ENCODE data around the gene DTX1. TPM values are rescaled to one million over a fixed set of nuclear protein-coding genes. Genes with fewer than 3 reads are reported as not detected.

The DTX1 gene
- total RNA-seq, 1 donor from 2014 or later, result 4.6 TPM

DNA sequence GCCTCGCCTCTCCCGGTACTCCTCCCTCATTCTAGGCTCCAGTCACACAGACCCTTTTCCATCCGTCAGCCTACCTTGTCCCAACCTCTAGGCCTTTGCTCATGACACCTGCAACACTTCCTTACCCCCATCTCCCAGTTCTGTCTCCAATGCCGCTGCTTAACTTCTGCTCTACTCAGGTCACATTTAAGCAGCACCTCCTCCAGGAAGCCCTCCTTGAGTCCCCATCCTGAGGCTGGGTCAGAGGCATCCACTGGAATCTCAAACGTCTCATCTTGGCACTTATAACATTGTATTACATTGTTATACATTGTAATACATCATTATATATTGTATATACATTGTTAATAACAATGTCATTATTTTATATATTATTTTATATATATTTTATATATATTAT is 46.3 kb downstream of the DTX1 start:
- H3K27ac Mint-ChIP-seq (ENCODE audit: unreplicated experiment), result no peak overlapping the region
- H3K9me3 ChIP-seq (ENCODE audit: insufficient read depth, low read depth, low read length), result no peaks in the 10 kb centered on the region
- peaks cover 58% of the 10 kb centered on the region for H3K27me3 Mint-ChIP-seq (ENCODE audit: low read depth, unreplicated experiment)
- H3K27me3 ChIP-seq (ENCODE audit: insufficient read depth, low read length), result peaks cover 3% of the 10 kb centered on the region
- H3K36me3 Mint-ChIP-seq (ENCODE audit: low read depth, unreplicated experiment), result peaks cover 1% of the 10 kb centered on the region
- no peak overlapping the region for H3K4me3 ChIP-seq (ENCODE audit: insufficient read depth, low read depth, low read length)
- no peak for TF ChIP-seq EZH2 (IDR thresholded peaks at IDR 0.05; ENCODE audit: insufficient read depth, low read length)
- TF ChIP-seq, protein P1, sequence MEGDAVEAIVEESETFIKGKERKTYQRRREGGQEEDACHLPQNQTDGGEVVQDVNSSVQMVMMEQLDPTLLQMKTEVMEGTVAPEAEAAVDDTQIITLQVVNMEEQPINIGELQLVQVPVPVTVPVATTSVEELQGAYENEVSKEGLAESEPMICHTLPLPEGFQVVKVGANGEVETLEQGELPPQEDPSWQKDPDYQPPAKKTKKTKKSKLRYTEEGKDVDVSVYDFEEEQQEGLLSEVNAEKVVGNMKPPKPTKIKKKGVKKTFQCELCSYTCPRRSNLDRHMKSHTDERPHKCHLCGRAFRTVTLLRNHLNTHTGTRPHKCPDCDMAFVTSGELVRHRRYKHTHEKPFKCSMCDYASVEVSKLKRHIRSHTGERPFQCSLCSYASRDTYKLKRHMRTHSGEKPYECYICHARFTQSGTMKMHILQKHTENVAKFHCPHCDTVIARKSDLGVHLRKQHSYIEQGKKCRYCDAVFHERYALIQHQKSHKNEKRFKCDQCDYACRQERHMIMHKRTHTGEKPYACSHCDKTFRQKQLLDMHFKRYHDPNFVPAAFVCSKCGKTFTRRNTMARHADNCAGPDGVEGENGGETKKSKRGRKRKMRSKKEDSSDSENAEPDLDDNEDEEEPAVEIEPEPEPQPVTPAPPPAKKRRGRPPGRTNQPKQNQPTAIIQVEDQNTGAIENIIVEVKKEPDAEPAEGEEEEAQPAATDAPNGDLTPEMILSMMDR (IDR thresholded peaks at IDR 0.05; ENCODE audit: insufficient read depth, low read depth, low read length), result no peak
- no peaks in the 10 kb centered on the region for H3K36me3 ChIP-seq (ENCODE audit: insufficient read depth, low read length)
- H3K4me3 Mint-ChIP-seq (ENCODE audit: unreplicated experiment), result no peak overlapping the region
- peaks cover 4% of the 10 kb centered on the region for H3K4me1 ChIP-seq (ENCODE audit: insufficient read depth, low read length)
- H3K27ac ChIP-seq (ENCODE audit: low read depth, low read length), result no peak overlapping the region
- peaks cover 2% of the 10 kb centered on the region for H3K4me1 Mint-ChIP-seq (ENCODE audit: low read depth, unreplicated experiment)
- H2AFZ ChIP-seq (ENCODE audit: low read depth, low read length), result no peak overlapping the region
- FAIRE-seq, result no peak
- no peak overlapping the region for H3K9ac ChIP-seq (ENCODE audit: low read length)
- no peak for DNase-seq (ENCODE audit: low read depth)
- H3K4me2 ChIP-seq (ENCODE audit: low read length), result no peak overlapping the region
- H4K20me1 ChIP-seq (ENCODE audit: insufficient read depth, low read length), result no peaks in the 10 kb centered on the region
- no peaks in the 10 kb centered on the region for H3K9me3 Mint-ChIP-seq (ENCODE audit: unreplicated experiment)
- no peaks in the 10 kb centered on the region for H3K79me2 ChIP-seq (ENCODE audit: insufficient read depth, low read length)

DNA sequence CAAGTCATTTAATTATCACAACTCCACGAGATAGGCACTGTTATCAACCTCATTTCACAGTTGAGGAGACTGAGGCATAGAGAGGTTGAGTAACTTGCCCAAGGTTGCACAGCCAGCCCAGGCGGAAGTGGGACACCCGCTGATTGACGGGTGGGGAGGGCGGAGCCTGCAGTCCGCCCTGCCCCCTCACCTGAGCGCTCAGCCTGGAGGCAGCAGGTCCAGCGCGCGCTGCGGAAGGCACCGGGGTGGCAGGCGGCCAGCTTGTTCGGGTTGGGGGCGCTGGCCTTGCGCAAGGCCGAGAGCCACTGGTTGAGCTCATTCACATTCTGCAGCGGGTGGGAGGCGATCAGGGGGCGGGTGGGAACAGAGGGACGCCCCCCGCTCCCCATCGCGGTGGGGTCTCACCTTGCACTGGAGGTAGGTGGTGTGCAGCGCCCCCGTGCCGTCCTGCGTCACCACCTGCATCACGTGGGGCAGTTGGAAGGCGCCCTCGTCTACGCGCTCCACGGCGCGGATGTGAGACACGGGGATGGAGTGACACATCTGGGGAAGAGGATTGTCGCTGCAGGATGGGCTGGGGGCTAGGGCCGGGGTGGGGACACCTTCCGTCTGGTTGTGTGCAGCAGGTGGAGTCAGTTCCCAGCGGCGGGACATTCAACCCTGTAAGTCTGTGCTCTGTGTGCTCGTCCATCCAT is 47.4 kb downstream of the DTX1 start:
- H3K27ac ChIP-seq (ENCODE audit: low read depth, low read length), result no peak overlapping the region
- H2AFZ ChIP-seq (ENCODE audit: low read depth, low read length), result peak overlapping the region; percentile 10
- H3K4me2 ChIP-seq (ENCODE audit: low read length), result no peak overlapping the region
- Mint-ChIP-seq H3K4me3 (ENCODE audit: unreplicated experiment) (no peak overlapping the region), H3K36me3 (ENCODE audit: low read depth, unreplicated experiment) (peaks cover 1% of the 10 kb centered on the region), H3K27me3 (ENCODE audit: low read depth, unreplicated experiment) (peaks cover 59% of the 10 kb centered on the region), H3K9me3 (ENCODE audit: unreplicated experiment) (no peaks in the 10 kb centered on the region), H3K27ac (ENCODE audit: unreplicated experiment) (no peak overlapping the region), H3K4me1 (ENCODE audit: low read depth, unreplicated experiment) (no peaks in the 10 kb centered on the region)
- DNase-seq (ENCODE audit: low read depth), result no peak
- no peak overlapping the region for H3K4me3 ChIP-seq (ENCODE audit: insufficient read depth, low read depth, low read length)
- H3K9ac ChIP-seq (ENCODE audit: low read length), result no peak overlapping the region
- no peaks in the 10 kb centered on the region for H3K79me2 ChIP-seq (ENCODE audit: insufficient read depth, low read length)
- FAIRE-seq, result no peak
- peaks cover 3% of the 10 kb centered on the region for H3K27me3 ChIP-seq (ENCODE audit: insufficient read depth, low read length)
- no peaks in the 10 kb centered on the region for H3K9me3 ChIP-seq (ENCODE audit: insufficient read depth, low read depth, low read length)
- no peaks in the 10 kb centered on the region for H3K36me3 ChIP-seq (ENCODE audit: insufficient read depth, low read length)
- TF ChIP-seq EZH2 (IDR thresholded peaks at IDR 0.05; ENCODE audit: insufficient read depth, low read length), result no peak
- TF ChIP-seq, protein P1 (IDR thresholded peaks at IDR 0.05; ENCODE audit: insufficient read depth, low read depth, low read length), result no peak
- no peaks in the 10 kb centered on the region for H4K20me1 ChIP-seq (ENCODE audit: insufficient read depth, low read length)
- H3K4me1 ChIP-seq (ENCODE audit: insufficient read depth, low read length), result no peaks in the 10 kb centered on the region

DNA sequence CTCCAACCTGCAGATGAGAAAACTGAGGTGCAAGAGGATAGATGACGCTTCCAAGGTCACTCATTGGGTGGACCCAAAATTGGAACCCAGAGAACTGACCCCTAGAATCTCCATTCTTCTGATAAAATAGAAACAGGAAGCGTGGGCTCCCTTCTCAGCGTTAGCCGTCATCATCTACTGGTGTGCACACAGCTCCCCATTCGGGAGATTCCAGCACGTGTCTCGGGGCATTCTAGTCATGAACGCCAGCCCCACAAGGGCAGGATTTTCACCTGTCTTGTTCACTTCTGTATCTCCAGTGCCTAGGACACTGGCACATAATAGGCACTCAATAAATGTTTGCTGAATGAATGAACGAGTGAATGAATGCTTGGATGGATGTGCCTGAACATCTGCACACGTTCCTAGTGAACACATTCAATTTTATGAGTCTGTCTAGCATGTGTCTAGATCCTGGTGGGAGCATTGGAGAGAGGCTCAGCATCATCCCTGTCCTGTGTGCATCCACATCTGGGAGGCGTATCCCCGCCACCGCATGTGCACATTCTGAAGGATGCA is 48.5 kb downstream of the DTX1 start:
- Histone ChIP-seq H3K4me1 (ENCODE audit: insufficient read depth, low read length) (no peaks in the 10 kb centered on the region), H3K9ac (ENCODE audit: low read length) (no peak overlapping the region), H3K79me2 (ENCODE audit: insufficient read depth, low read length) (no peaks in the 10 kb centered on the region), H3K36me3 (ENCODE audit: insufficient read depth, low read length) (no peaks in the 10 kb centered on the region), H3K9me3 (ENCODE audit: insufficient read depth, low read depth, low read length) (no peaks in the 10 kb centered on the region), H3K27ac (ENCODE audit: low read depth, low read length) (no peak overlapping the region), H4K20me1 (ENCODE audit: insufficient read depth, low read length) (no peaks in the 10 kb centered on the region), H2AFZ (ENCODE audit: low read depth, low read length) (no peak overlapping the region), H3K4me3 (ENCODE audit: insufficient read depth, low read depth, low read length) (no peak overlapping the region), H3K4me2 (ENCODE audit: low read length) (no peak overlapping the region), H3K27me3 (ENCODE audit: insufficient read depth, low read length) (peaks cover 3% of the 10 kb centered on the region)
- H3K4me1 Mint-ChIP-seq (ENCODE audit: low read depth, unreplicated experiment), result no peaks in the 10 kb centered on the region
- H3K27ac Mint-ChIP-seq (ENCODE audit: unreplicated experiment), result no peak overlapping the region
- FAIRE-seq (no peak), DNase-seq (ENCODE audit: low read depth) (no peak)
- no peak for TF ChIP-seq EZH2 (IDR thresholded peaks at IDR 0.05; ENCODE audit: insufficient read depth, low read length)
- TF ChIP-seq, protein P1 (IDR thresholded peaks at IDR 0.05; ENCODE audit: insufficient read depth, low read depth, low read length), result no peak
- H3K4me3 Mint-ChIP-seq (ENCODE audit: unreplicated experiment), result no peak overlapping the region
- H3K36me3 Mint-ChIP-seq (ENCODE audit: low read depth, unreplicated experiment), result peaks cover 1% of the 10 kb centered on the region
- H3K9me3 Mint-ChIP-seq (ENCODE audit: unreplicated experiment), result no peaks in the 10 kb centered on the region
- H3K27me3 Mint-ChIP-seq (ENCODE audit: low read depth, unreplicated experiment), result peaks cover 60% of the 10 kb centered on the region
